ENCODE measurements around the gene CLPTM1. TPM values are rescaled to one million over a fixed set of nuclear protein-coding genes. Genes with fewer than 3 reads are reported as not detected.
A peak's percentile ranks its signal among the peaks of the same experiment; 100 is the strongest.

Gene CLPTM1
- total and polyA plus RNA-seq, 2 of the 8 experiments (the other 6 are each of a cell fraction or from before 2014, with no cell fraction given): 84.8 to 108 TPM

- POLR2A ChIA-PET (ENCODE audit: partially characterized antibody): interaction anchor here (0.6 to 11.6 kb wide), 15 partner anchors 10 to 137 kb away, joined by 3 to 121 read pairs (median 7); partner anchors contain the start of genes APOC2, APOE, PPP1R37 and RELB
- no peak for TF ChIP-seq SRF (IDR thresholded peaks at IDR 0.05; ENCODE audit: low read depth, low read length)
- no peak for TF ChIP-seq SUZ12 (IDR thresholded peaks at IDR 0.05; ENCODE audit: low read length)
Measured at GRCh38 chr19:44955505-44956439, 592 bp downstream of the CLPTM1 start.

More at GRCh38 chr19:44955505-44956439, 592 bp downstream of the CLPTM1 start:
- Histone ChIP-seq H3K18ac (ENCODE audit: extremely low read depth, low read length) (no peak overlapping the region), H3K27me3 (replicated peaks in 1 of 4; ENCODE audit: control insufficient read depth in 3 of 4, extremely low read depth in 1 of 4, insufficient read depth in 3 of 4, low read length in 3 of 4) (no peaks in the 10 kb centered on the region), H4K5ac (ENCODE audit: insufficient read length, low read depth, low read length) (no peak overlapping the region), H3K14ac (ENCODE audit: insufficient read length) (no peak overlapping the region), H3K9me3 (ENCODE audit: insufficient read depth in 2 of 2, low read depth in 1 of 2, low read length in 1 of 2) (no peaks in the 10 kb centered on the region), H2AFZ (ENCODE audit: low read length) (no peak overlapping the region), H3K27ac (ENCODE audit: low read depth, low read length) (peak overlapping the region; percentile 35; the same call in 1 of the 2 replicates), H2BK120ac (replicated peaks; ENCODE audit: low read depth, low read length) (no peak overlapping the region), H2BK20ac (ENCODE audit: low read length) (no peak overlapping the region), H2BK15ac (ENCODE audit: low read length) (no peak overlapping the region), H2BK12ac (ENCODE audit: low read depth, low read length) (no peak overlapping the region), H4K20me1 (replicated peaks in 1 of 2; ENCODE audit: control insufficient read depth in 1 of 2, insufficient read depth in 2 of 2, low read length in 2 of 2) (peaks cover 6 to 26% of the 10 kb centered on the region in 2 experiments), H3K4me1 (replicated peaks in 1 of 4; ENCODE audit: control insufficient read depth in 3 of 4, insufficient read depth in 4 of 4, low read length in 3 of 4) (peaks cover 0 to 7% (median 6%) of the 10 kb centered on the region in 4 experiments; a peak in 6 of 7 replicates), H3K56ac (replicated peaks; ENCODE audit: insufficient read length, low read depth, low read length) (no peak overlapping the region), H3K9ac (replicated peaks in 1 of 4; ENCODE audit: extremely low read depth in 1 of 4, low read depth in 3 of 4, low read length in 3 of 4) (peak overlapping the region; percentile 82 to 97 (median 88)), H3K36me3 (ENCODE audit: control insufficient read depth in 2 of 4, insufficient read depth in 4 of 4, low read length in 3 of 4) (peaks cover 0 to 2% (median 0%) of the 10 kb centered on the region in 4 experiments; a peak in 1 of 8 replicates), H3K23ac (ENCODE audit: insufficient read length) (no peak overlapping the region), H3K23me2 (ENCODE audit: low read depth, low read length) (peaks cover 12% of the 10 kb centered on the region; the same call in 1 of the 2 replicates), H3K79me2 (ENCODE audit: control insufficient read depth in 1 of 2, insufficient read depth in 2 of 2, low read length in 2 of 2) (peaks cover 31 to 57% of the 10 kb centered on the region in 2 experiments), H3K4ac (replicated peaks; ENCODE audit: insufficient read length, low read depth, low read length) (no peak overlapping the region), H2BK5ac (ENCODE audit: low read depth, low read length) (peak overlapping the region; percentile 35; the same call in 1 of the 2 replicates), H4K8ac (ENCODE audit: extremely low read depth, insufficient read depth, low read length) (peak overlapping the region; percentile 86), H4K91ac (replicated peaks; ENCODE audit: insufficient read length, low read length) (no peak overlapping the region), H3K4me3 (ENCODE audit: extremely low read depth in 1 of 4, insufficient read depth in 2 of 4, low read depth in 3 of 4, low read length in 4 of 4) (peak overlapping the region; percentile 68 to 95 (median 86)), H2AK5ac (ENCODE audit: low read depth, low read length) (0 out of 2 replicates have a peak overlapping the region, but pooled peaks have one; percentile 16), H3K79me1 (ENCODE audit: low read depth, low read length) (peaks cover 24% of the 10 kb centered on the region), H3K4me2 (ENCODE audit: insufficient read depth in 1 of 2, low read depth in 2 of 2, low read length in 2 of 2) (peak overlapping the region; percentile 78 to 84)
- WGBS, 2 experiments (ENCODE audit: extremely low coverage in 1 of 2, insufficient coverage in 1 of 2, insufficient read length in 1 of 2, insufficient replicate concordance in 2 of 2, low coverage in 1 of 2, low lambda C conversion rate in 2 of 2, missing lambda C conversion rate in 1 of 2): 23% methylated on average over 16 of the region's 40 CpGs; no CpG with 5 or more reads in 1 of the 2 experiments
- CTCF ChIA-PET (ENCODE audit: partially characterized antibody): interaction anchor here (0.6 to 4.2 kb wide), 3 partner anchors 33 to 104 kb away, joined by 3 to 17 read pairs (median 3); no protein-coding TSS in a partner anchor
- no peak for DNase-seq (ENCODE audit: low read depth in 1 of 2, low spot score in 2 of 2)
- FAIRE-seq: no peak
